NCI-H82 (cell line): ENCODE measurements around the gene IFIT5.
"Not testable (repeated sequence)": the region's sequence is repeated elsewhere in the genome, so short reads cannot be mapped to it uniquely, and the experiment has no call there.

Source experiments
- DNase-seq: peaks from one replicate; lab custom pipeline; 2025; lab: John Stamatoyannopoulos, UW

Gene IFIT5, protein sequence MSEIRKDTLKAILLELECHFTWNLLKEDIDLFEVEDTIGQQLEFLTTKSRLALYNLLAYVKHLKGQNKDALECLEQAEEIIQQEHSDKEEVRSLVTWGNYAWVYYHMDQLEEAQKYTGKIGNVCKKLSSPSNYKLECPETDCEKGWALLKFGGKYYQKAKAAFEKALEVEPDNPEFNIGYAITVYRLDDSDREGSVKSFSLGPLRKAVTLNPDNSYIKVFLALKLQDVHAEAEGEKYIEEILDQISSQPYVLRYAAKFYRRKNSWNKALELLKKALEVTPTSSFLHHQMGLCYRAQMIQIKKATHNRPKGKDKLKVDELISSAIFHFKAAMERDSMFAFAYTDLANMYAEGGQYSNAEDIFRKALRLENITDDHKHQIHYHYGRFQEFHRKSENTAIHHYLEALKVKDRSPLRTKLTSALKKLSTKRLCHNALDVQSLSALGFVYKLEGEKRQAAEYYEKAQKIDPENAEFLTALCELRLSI

DNA sequence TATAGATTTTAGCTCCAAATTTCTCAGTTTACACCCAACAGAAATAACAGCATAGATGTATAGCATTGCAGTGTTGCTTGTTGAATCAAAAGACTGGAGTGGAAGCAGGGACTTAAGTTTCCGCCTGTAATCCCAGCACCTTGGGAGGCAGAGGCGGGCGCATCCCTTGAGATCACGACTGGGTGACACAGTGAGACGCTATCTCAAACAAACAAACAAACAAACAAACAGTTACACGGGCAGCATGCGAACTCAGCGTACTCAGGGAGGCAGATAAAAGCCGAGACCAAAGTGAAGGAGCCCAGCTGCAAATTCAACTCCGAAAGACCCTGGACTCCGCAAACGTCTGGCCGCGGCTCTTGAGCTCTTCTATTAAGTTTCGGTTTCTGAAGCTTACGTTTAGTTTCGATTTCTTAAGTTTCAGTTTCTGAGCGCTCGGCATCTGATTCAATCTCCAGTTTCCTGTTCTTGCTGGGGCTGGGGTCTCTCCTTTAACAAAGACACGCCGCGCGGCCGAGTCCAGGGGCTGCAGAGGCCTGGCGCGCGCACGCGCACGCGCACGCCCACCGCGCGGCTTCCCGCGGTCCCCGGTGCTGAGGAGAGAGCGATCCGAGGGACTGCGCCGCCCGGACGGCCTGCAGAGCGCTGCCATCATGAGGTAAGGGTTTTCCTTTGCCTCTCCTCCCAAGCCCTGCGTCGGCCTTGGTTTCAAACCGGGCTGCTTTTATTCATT is at the start of gene IFIT5:
Gene IFIT5, plus strand, starts transcription at position 423 of the 733 bp plus-strand sequence. Its CDS starts 231 bp downstream, at position 654.
- peak; percentile 65 for DNase-seq

DNA sequence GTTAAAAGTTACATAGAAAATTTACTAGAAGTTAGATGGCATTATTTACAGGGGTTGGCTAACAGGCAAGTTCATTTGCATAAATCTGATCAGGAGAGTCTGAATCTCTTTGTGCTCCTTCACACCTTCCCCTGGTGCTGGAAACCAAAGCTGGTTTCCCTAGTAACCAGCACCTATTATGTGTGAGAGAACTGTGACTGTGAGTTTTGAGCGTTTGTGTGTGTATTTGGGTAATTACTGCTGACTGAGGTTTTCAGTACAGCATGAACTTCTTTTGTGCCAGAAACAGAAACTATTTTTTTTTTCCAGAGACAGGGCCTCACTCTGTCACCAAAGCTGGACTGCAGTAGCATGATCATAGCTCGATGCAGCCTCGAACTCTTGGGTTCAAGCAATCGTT is 46.8 kb upstream of the IFIT5 start:
- DNase-seq: no peak

DNA sequence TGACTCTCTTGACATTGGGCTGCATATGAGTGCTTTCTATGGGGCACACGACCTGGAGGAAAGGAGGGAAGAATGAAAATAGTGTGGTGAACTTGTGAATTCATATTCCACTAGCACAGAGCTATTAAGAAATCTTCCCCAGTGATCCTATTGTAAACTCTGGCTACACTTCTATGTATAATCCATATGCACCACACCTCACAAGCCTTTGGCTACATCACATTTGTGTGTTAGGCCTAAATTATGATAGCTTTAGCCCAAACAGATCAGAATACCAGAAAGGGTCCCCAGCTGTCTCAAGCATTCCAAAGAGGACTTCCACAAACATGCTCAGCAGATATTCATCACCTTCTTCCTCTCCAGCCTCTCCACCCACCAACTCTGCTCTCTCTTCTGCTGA is 46.2 kb upstream of the IFIT5 start:
- DNase-seq: no peak

DNA sequence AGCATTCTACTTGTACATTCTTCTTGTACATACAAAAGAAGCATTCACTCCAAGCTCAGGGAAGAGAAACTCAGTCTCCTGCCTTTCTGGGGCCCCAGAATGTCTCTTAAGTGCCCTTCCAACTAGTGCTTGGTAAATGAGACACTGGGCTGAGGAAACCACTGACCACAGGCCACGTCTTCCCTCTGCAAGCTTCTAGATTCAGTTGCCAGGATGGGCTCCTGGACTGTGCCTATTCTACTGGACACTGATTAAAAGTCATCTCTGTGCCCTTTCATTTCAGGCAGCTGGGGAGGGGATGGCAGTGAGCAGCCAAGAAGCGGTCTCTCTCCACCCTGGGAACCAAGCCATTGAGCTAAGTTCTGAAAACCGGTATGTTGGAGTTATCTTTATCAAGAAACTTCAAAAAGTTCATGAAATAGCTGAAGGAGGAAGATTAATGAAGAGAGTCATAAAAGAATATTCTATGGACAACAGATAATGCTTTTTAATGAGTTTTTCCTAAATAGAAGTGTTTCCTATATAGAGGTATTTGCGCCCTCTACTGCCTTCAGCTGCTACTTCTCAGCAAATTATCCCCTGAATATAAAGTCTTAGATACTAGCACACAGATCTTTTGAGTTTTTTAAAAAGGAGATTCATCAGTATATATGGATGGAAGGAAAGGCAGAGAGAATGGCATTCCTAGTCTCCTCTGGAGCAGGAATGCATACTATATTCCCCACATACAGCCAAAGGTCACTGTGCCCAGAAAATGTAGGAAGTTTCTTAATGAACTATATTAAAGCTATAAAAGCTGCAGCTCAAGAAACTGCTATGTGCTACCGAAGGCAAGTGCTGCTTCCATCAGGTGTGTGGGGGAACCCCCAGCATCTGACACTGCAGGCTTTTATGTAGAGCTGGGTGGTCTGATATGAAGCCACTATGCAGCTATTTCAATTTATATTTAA is 44.9 kb upstream of the IFIT5 start:
- no peak for DNase-seq

DNA sequence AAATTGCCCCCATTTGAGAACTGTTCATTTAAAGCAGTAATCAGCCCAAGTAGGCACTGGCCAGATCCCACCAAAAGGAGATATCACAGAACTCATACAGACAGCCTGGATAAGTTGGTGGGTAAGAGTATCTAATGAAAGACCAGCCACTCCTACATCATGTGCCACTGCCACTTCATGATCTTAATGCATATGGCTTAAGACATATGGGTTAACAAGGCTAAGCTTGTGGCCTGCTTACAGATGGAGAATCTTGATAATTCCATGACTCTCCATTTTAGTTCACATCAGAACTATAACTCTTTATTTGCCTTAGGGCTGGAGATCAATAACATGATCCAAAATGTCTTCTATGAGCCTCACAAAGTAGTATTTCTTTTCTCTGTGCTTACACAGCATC is 43.3 kb upstream of the IFIT5 start:
- no peak for DNase-seq

DNA sequence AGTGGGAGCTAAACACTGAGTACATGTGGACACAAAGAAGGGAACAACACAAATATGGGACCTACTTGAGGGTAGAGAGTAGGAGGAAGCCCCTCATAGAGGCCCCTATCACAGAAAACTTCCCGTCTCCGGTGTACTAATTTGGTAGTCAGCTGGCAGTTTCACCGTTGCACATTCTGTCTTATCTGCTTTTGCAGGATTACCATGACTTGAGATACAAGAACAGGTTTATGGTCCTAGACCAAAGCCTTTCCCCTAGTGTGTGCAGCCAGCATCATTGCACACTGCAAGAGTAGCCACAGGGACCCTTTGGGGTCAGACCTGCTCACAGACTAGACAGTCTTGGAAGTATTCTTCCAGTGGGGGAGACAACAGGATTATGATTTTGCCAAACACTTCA is 42.4 kb upstream of the IFIT5 start:
- no peak for DNase-seq

DNA sequence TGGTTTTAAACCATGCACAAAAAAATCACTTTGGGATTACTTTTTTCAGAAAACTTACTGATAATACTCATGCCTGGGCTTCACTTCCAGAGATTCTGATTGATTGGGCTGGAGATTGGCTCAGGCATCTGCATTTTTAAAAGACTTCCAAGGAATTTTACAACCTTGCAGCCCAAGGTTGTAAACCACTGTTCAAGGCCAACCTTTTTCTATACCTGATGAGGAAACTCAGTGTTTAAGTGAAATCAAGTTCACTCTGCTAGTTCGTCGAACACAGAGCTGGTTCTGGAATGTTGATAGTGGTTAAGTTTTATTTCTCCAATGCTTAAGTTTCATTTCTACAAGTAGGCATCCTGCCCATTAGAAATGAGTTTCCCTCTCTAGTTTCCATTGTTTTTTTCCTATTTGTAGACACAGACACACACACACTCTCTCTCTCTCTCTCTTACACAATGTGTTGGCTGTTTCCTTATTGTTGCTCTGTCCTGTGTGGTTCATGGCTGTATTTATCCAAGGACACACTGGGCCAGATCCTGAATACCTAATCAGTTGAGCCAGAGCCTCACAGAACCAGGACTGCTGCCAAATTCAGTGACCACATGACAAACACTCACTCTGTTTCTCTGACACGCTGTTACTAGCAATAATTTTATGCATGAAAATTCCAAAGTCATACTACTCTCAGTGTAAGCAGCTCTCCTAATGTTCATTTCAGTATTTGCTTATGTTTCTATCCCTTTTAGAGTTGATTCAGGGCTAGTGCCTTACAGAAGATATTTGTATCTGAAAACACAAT is 40.3 kb upstream of the IFIT5 start:
- no peak for DNase-seq

DNA sequence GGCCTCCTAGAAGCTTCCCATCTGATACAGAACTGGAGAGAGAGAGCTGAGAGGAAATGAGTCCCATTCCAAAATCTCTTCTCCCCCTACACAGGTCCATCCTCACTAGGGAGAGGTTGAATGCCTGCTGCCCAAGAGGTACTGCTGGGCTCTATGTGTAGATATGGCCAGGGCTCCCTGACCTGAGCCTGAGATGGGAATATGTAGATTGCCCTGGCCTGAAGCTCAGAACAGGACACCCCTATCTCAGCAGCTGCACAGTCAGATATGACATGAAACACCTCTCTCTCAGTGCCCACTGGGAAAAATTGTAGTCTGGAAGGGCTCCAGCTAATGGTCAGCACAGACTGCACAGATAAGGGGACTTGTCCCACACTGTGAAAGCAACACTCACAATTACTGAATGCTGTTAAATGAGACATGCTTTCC is 39.6 kb upstream of the IFIT5 start:
- DNase-seq: no peak

DNA sequence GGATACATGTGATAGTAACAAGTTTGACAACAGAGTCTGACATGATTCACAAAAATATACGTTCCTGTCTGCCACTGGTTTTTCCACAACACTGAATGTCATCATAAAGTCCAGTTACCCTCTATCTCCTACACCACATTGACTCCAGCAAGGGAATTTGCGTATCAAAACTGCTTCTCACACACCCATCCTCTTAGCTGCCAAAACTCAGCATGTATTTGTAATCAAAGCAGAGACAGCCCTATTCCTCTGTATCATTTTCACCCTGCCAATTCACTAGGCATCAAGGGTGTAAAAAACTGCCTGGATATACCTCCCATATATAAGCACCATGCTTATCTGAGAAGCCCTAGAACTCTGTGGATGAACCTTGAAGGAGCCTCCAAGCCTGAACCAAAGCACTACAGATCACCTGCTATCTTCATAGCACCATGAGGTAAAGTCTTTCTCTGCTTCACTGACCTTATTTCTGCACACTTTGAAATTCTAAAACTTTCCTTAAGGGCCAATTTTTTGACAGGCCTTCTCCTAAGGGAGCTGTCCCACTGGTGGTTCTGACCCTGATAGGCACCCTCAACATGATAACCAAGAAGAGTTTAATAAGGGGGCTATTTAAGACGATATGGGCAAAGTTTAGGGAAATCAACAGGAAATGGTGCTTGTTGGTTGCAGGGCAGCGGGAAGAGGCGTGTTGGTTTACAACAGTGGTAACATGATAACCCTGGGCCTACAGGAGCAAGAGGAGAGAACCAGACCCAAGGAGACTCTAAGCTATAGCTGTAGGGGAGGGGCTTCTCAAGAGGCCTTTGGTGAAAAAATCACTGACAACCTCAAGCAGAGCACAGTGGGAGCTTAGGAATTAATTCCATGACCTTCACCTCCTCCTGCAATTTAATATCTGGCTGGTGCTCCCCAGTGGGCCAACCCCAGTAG is 36.4 kb upstream of the IFIT5 start, which contains the start of gene IFIT1B:
Gene IFIT1B, plus strand, starts transcription at position 352 of the 933 bp plus-strand sequence. Its CDS starts 80 bp downstream, at position 432.
- DNase-seq: no peak

DNA sequence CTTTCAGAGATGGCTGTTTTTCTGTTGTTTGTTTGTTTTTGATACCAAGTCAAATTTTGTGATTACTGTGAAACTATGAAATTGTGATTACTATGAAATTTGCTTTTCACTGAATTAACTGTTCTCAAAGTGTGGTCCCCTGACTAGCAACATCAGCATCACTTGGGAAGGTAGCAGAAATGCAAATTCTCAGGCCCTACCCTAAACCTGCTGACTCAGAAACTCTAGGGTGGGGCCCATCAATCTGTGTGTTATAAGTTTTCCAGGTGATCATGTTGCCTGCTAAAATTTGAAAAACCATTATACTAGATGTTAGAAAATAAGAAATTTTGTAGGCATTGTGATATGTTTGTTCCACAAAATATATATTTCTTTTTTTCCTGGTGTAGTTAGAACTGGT is 35.3 kb upstream of the IFIT5 start:
- DNase-seq: no peak

DNA sequence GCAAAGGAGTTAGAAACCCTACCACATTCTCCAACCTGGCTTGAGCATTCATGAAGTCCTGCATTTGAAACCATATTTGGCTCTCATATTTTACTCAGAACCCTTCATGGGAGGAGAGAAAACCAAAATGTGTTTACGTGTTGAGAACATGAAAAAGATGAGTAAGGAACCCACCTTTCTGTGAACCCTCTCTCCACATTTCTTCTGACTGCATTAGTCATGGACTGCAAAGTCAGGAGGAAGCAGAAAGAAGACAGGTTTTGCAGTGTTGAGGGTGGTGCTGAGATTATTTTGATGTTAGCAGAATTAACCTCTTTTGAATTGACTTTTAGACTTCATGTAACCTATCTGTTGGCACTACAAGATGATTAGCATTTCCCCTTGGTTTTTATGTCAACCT is 31.6 kb upstream of the IFIT5 start:
- no peak for DNase-seq

DNA sequence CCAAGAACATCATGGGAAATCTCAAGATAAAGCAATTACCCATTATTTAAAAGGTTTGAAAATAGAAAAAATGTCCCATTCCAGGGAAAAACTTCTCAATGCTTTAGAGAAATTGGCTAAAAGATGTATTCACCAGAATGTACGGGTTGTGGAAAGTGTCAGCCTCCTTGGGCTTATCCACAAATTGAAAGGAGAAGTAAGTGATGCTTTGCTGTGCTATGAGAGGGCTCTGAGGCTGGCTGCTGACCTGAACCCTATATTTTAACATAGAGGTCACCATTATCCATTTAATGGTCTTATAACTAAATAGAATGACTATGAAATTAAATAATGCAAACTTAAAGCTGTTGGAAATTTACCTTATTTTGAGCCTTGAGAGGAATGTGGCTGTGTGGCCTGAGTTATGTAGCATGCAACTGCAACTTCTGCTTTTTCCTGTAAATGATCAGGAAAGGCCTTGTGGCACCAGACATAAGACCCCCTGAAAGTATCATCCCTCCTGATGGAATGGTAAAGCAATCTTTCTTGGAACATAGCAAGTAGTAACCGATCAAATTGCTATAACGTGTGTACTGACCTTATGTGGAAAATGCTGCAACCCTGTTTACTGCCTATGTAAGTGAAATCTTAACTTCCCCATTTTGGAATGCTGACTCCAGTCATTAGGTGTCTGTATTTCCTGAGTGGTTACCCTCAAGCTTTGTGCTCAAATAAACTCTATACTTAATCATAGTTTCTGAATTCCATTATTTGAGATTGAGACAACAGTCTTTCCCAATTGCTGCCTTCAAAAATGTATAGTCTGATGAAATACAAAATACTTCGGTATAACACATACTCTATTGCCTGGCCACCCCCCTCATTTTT is 29.7 kb upstream of the IFIT5 start:
- DNase-seq: no peak

DNA sequence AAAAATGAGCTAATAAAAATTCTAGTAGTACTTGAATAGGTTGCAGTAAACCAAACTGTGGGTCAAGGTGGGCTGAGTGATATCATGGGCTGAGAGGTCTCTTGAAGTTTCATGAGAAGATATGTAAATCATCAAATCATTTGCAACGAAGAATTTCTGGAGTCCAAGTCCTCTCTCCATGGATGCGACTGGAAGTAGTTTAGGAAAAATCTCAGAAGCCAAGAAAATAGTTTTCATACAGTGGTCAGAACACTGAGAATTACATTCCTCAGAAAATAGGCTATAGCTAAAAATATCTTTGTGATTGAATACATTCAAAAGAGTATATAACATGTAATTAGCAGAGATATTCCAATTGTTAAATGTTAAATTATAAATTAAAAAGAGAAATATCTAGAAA is 25.6 kb upstream of the IFIT5 start:
- DNase-seq: no peak

DNA sequence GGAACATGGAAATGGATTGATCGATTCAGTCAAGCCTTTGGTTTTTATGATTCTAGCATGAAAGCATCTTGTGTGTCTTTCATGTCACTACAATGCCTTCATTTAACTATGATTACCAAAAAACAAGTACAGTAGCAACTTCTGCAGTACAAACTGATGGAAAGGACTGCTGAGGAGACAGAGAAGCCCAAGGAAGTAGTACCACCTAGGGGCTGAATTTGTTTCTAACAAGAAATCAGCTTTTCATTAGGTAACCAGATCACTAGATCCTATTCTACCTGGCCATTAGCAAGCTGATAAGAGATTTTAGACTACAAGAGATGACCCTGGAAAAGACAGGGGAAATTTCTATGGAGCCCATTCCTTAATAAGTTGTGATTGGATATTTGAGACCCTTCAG is 25.1 kb upstream of the IFIT5 start:
- DNase-seq: peak; percentile 3

DNA sequence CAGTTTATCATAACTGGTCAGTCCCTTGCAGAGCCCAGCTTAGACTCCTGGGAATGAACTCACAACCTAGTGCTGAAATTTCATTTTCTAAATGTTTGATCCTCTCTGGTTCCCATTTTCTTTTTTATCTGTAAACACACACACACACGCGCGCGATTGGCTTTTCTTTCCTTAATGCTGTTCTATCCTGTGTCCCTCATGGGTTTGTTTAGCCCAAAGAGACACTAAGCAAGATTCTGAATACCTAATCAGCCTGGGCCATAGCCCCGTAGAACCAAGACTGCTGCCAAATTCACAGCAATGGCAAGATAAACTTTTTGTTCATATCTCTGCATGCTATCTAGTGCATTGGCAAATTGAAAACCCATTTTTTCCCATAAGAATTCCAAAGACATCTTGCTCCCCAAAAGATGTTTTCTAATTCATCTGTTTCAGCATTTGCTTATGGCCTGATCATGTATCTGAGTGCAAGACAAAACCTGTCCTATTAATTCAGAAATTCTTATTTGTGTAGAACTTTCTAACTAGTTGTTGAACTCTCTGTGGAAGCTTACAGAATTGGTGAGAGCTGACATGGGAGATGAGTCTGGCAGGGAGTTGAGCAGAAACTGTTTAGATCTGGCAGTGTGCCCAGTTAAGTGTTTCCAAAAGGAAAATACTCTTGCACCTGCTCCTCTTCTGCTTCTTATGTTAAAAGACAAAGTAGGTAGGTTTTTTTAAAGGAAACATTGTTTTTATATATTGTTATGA is 23.7 kb upstream of the IFIT5 start:
- DNase-seq: no peak

DNA sequence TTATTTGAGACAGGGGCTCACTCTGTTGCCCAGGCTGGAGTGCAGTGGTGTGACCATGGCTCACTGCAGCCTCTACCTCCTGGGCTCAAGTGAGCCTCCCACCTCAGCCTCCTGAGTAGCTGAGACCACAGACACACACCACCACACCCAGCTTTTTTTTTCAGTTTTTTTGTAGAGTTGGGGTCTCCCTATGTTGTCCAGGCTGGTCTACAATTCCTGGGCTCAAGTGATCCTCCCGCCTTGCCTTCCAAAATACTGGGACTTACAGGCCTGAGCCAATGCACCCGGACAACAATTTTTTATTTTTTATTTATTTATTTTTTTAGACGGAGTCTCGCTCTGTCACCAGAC is 23.2 kb upstream of the IFIT5 start:
- DNase-seq: not testable (repeated sequence)

DNA sequence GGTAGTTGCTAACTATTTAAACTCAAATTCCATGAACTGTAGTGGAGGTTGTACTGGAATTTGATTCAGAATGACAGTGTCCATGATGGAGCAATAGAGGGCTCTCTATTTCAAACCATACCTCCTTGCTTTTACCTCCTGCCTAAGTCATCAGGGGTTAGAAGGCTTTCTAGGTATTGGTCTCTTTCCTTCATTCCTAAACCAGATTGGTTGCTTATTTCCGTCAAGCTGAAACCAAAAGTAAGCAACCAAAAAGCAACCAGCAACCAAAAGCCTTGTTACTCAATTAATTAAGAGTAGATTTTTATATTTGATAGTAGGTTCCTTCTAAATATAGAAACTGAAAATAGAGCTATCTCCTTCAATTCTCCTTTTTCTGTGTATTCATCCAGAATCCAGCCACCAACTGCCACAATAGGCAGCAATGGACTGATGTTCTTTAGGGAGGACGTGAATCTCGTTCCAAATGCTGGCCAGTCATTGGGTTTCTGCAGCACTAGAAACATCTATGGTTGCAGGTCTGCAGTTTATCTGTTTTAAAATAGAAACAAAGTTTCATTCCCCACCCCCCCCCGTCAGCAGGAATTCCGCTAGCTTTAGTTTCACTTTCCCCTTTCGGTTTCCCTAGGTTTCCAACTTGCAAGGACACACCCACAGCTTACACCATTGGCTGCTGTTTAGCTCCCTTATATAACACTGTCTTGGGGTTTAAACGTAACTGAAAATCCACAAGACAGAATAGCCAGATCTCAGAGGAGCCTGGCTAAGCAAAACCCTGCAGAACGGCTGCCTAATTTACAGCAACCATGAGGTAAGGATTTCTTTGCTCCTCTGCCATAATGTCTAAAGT is 22.2 kb upstream of the IFIT5 start, which contains the start of gene IFIT1:
Gene IFIT1, plus strand, starts transcription at position 717 of the 850 bp plus-strand sequence. Its CDS starts 90 bp downstream, at position 807.
- DNase-seq: peak; percentile 8
